ENCODE measurements around the gene ARHGAP29. TPM values are rescaled to one million over a fixed set of nuclear protein-coding genes. Genes with fewer than 3 reads are reported as not detected.
"Not testable (repeated sequence)": the region's sequence is repeated elsewhere in the genome, so short reads cannot be mapped to it uniquely, and the experiment has no call there.

The ARHGAP29 gene
- total and polyA plus RNA-seq, 3 experiments from 2014 or later: not detected

- no peak overlapping the region for H3K27ac Mint-ChIP-seq
- no peaks in the 10 kb centered on the region for H3K4me1 Mint-ChIP-seq
- Histone ChIP-seq H3K27ac (ENCODE audit: low read depth, low read length) (no peak overlapping the region), H3K36me3 (ENCODE audit: insufficient read depth, low read length) (no peaks in the 10 kb centered on the region), H3K27me3 (ENCODE audit: insufficient read depth, low read length, poor library complexity, severe bottlenecking) (no peaks in the 10 kb centered on the region), H3K4me1 (ENCODE audit: insufficient read depth, low read length) (no peaks in the 10 kb centered on the region), H3K4me3 (ENCODE audit: low read length) (no peak overlapping the region), H3K9me3 (ENCODE audit: low read length) (no peaks in the 10 kb centered on the region)
- no peak for DNase-seq
- peaks cover 4 to 24% of the 10 kb centered on the region in 2 donors for H3K27me3 Mint-ChIP-seq
- peaks cover 0 to 3% (median 2%) of the 10 kb centered on the region in 5 donors for H3K9me3 Mint-ChIP-seq
- H3K36me3 Mint-ChIP-seq: no peaks in the 10 kb centered on the region
- no peak overlapping the region for H3K4me3 Mint-ChIP-seq
- ChIA-PET POLR2A (no interaction called here), CTCF (no interaction called here)
Observed at GRCh38 chr1:94156096-94156625, 81.2 kb downstream of the ARHGAP29 start.

DNA sequence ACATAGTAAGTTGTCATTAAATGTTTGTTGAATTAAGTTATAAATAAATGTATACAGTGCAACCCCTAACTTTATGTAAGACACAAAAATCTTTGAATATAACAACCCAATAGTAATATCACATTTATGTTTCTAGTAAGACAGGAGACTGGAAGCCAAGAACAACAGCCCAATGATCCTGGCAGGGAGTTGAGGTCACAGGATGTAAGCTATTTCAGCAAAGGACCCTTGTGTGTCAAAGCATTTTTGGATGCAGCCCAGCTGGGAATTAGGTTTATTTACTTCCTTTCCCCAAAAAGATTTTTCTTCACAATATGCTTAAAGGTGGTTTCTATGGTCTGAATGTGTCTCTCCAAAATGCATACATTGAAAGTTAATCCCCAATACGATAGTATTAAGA, 82.4 kb downstream of the ARHGAP29 start:
- Histone ChIP-seq H3K4me1 (ENCODE audit: insufficient read depth, low read length) (no peaks in the 10 kb centered on the region), H3K27me3 (ENCODE audit: insufficient read depth, low read length, poor library complexity, severe bottlenecking) (no peaks in the 10 kb centered on the region), H3K4me3 (ENCODE audit: low read length) (no peak overlapping the region), H3K27ac (ENCODE audit: low read depth, low read length) (no peak overlapping the region), H3K36me3 (ENCODE audit: insufficient read depth, low read length) (no peaks in the 10 kb centered on the region), H3K9me3 (ENCODE audit: low read length) (no peaks in the 10 kb centered on the region)
- ChIA-PET POLR2A (no interaction called here), CTCF (no interaction called here)
- Mint-ChIP-seq H3K27me3 (peaks cover 4 to 15% of the 10 kb centered on the region in 2 donors), H3K36me3 (no peaks in the 10 kb centered on the region), H3K4me1 (no peaks in the 10 kb centered on the region), H3K4me3 (no peak overlapping the region), H3K9me3 (peaks cover 0 to 3% (median 0%) of the 10 kb centered on the region in 5 donors), H3K27ac (no peak overlapping the region)
- no peak for DNase-seq

- Mint-ChIP-seq H3K9me3 (peaks cover 0 to 3% (median 0%) of the 10 kb centered on the region in 5 donors), H3K36me3 (no peaks in the 10 kb centered on the region), H3K4me3 (no peak overlapping the region), H3K27ac (no peak overlapping the region), H3K4me1 (no peaks in the 10 kb centered on the region), H3K27me3 (peaks cover 4 to 15% of the 10 kb centered on the region in 2 donors)
- no peaks in the 10 kb centered on the region for H3K9me3 ChIP-seq (ENCODE audit: low read length)
- H3K27ac ChIP-seq (ENCODE audit: low read depth, low read length): no peak overlapping the region
- POLR2A ChIA-PET: no interaction called here
- no peaks in the 10 kb centered on the region for H3K4me1 ChIP-seq (ENCODE audit: insufficient read depth, low read length)
- no peak overlapping the region for H3K4me3 ChIP-seq (ENCODE audit: low read length)
- CTCF ChIA-PET: no interaction called here
- DNase-seq: no peak
- H3K36me3 ChIP-seq (ENCODE audit: insufficient read depth, low read length): no peaks in the 10 kb centered on the region
- H3K27me3 ChIP-seq (ENCODE audit: insufficient read depth, low read length, poor library complexity, severe bottlenecking): no peaks in the 10 kb centered on the region
Observed at GRCh38 chr1:94153133-94153532, 84.3 kb downstream of the ARHGAP29 start.

DNA sequence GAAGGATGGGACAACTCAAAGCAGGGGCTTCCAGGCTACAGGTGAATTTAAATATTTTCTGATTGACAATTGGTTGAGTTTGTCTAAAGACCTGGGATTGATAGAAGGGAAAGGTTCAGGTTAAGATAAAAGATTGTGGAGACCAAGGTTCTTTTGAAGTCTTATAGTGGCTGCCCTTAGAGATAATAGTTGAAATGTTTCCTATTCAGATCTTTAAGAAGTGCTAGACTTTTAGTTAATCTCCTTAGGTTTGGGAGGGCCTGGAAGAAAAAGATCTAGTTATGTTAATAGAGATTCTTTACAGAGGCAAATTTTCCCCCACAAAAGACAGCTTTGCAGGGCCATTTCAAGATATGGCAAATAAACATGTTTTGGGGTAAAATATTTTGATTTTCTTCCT, 88.2 kb downstream of the ARHGAP29 start:
- H3K4me1 Mint-ChIP-seq; H3K9me3 Mint-ChIP-seq; POLR2A ChIA-PET; DNase-seq; H3K4me1 ChIP-seq (ENCODE audit: insufficient read depth, low read length); H3K27ac ChIP-seq (ENCODE audit: low read depth, low read length); H3K27me3 ChIP-seq (ENCODE audit: insufficient read depth, low read length, poor library complexity, severe bottlenecking); H3K4me3 ChIP-seq (ENCODE audit: low read length); H3K36me3 Mint-ChIP-seq; H3K9me3 ChIP-seq (ENCODE audit: low read length); CTCF ChIA-PET; H3K4me3 Mint-ChIP-seq; H3K36me3 ChIP-seq (ENCODE audit: insufficient read depth, low read length); H3K27ac Mint-ChIP-seq: not testable (repeated sequence)
- H3K27me3 Mint-ChIP-seq: peaks cover 6 to 13% of the 10 kb centered on the region in 2 donors

DNA sequence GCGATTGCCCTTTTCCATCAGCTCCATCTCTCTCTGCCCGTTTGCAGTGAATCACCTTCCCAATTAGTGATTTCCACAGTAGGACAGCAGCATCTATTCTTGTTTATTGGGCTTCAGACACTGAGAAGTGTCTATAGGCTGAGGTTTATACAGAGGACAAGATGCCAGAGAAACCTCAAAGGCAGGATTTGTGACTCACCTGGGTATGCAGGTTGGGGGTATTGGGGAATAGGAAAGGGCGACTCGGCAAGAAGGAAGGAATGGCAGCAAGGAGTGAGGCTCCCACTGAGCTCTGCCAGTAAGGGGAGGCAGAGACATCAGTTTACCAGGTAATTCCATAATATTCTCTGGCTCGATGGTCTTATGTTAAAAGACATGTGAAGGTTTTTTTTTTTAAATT, 91.1 kb downstream of the ARHGAP29 start:
- Mint-ChIP-seq H3K36me3 (no peaks in the 10 kb centered on the region), H3K4me3 (no peak overlapping the region), H3K4me1 (no peaks in the 10 kb centered on the region), H3K27me3 (peaks cover 2 to 10% of the 10 kb centered on the region in 2 donors), H3K27ac (no peak overlapping the region), H3K9me3 (peaks cover 0 to 2% (median 0%) of the 10 kb centered on the region in 5 donors)
- CTCF ChIA-PET: no interaction called here
- H3K9me3 ChIP-seq (ENCODE audit: low read length): no peaks in the 10 kb centered on the region
- no peaks in the 10 kb centered on the region for H3K27me3 ChIP-seq (ENCODE audit: insufficient read depth, low read length, poor library complexity, severe bottlenecking)
- no peak for DNase-seq
- H3K4me1 ChIP-seq (ENCODE audit: insufficient read depth, low read length): no peaks in the 10 kb centered on the region
- no peaks in the 10 kb centered on the region for H3K36me3 ChIP-seq (ENCODE audit: insufficient read depth, low read length)
- no peak overlapping the region for H3K27ac ChIP-seq (ENCODE audit: low read depth, low read length)
- POLR2A ChIA-PET: no interaction called here
- no peak overlapping the region for H3K4me3 ChIP-seq (ENCODE audit: low read length)

GRCh38 chr1:94144836-94145235, 92.5 kb downstream of the ARHGAP29 start:
- ChIA-PET CTCF (no interaction called here), POLR2A (no interaction called here)
- H3K9me3 Mint-ChIP-seq: peaks cover 0 to 2% (median 0%) of the 10 kb centered on the region in 5 donors
- no peak for DNase-seq
- Histone ChIP-seq H3K4me1 (ENCODE audit: insufficient read depth, low read length) (no peaks in the 10 kb centered on the region), H3K9me3 (ENCODE audit: low read length) (no peaks in the 10 kb centered on the region), H3K27me3 (ENCODE audit: insufficient read depth, low read length, poor library complexity, severe bottlenecking) (no peaks in the 10 kb centered on the region), H3K36me3 (ENCODE audit: insufficient read depth, low read length) (no peaks in the 10 kb centered on the region), H3K4me3 (ENCODE audit: low read length) (no peak overlapping the region), H3K27ac (ENCODE audit: low read depth, low read length) (no peak overlapping the region)
- H3K4me1 Mint-ChIP-seq: no peaks in the 10 kb centered on the region
- peaks cover 2 to 10% of the 10 kb centered on the region in 2 donors for H3K27me3 Mint-ChIP-seq
- no peak overlapping the region for H3K27ac Mint-ChIP-seq
- H3K36me3 Mint-ChIP-seq: no peaks in the 10 kb centered on the region
- H3K4me3 Mint-ChIP-seq: no peak overlapping the region

DNA sequence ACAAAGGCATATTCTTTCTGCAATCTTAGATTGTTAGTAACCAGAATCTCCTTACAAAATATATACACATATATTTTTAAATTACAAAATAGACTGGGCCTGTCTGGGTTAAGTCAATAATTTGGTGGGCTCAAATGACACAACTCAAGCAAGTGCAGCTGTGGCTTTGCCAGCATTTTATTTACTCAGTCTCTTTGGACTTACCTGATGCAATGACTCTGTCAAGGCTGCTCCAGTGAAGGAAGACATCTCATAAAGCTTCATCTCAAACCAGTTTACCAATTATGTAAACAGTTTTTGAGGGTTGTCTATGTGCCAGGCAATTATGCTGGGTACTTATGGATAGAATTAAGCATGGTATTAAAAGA, 93.6 kb downstream of the ARHGAP29 start:
- Histone ChIP-seq H3K4me1 (ENCODE audit: insufficient read depth, low read length) (no peaks in the 10 kb centered on the region), H3K4me3 (ENCODE audit: low read length) (no peak overlapping the region), H3K9me3 (ENCODE audit: low read length) (no peaks in the 10 kb centered on the region), H3K27ac (ENCODE audit: low read depth, low read length) (no peak overlapping the region), H3K27me3 (ENCODE audit: insufficient read depth, low read length, poor library complexity, severe bottlenecking) (no peaks in the 10 kb centered on the region), H3K36me3 (ENCODE audit: insufficient read depth, low read length) (no peaks in the 10 kb centered on the region)
- no peak for DNase-seq
- H3K36me3 Mint-ChIP-seq: no peaks in the 10 kb centered on the region
- no peak overlapping the region for H3K4me3 Mint-ChIP-seq
- peaks cover 2 to 10% of the 10 kb centered on the region in 2 donors for H3K27me3 Mint-ChIP-seq
- H3K9me3 Mint-ChIP-seq: peaks cover 0 to 4% (median 2%) of the 10 kb centered on the region in 5 donors
- POLR2A ChIA-PET: no interaction called here
- CTCF ChIA-PET: no interaction called here
- H3K27ac Mint-ChIP-seq: no peak overlapping the region
- no peaks in the 10 kb centered on the region for H3K4me1 Mint-ChIP-seq

GRCh38 chr1:94143173-94143808, 94.1 kb downstream of the ARHGAP29 start:
- no peak overlapping the region for H3K27ac ChIP-seq (ENCODE audit: low read depth, low read length)
- ChIA-PET CTCF (no interaction called here), POLR2A (no interaction called here)
- Mint-ChIP-seq H3K4me1 (no peaks in the 10 kb centered on the region), H3K9me3 (peaks cover 0 to 6% (median 2%) of the 10 kb centered on the region in 5 donors), H3K4me3 (no peak overlapping the region), H3K27ac (no peak overlapping the region), H3K27me3 (peaks cover 2 to 10% of the 10 kb centered on the region in 2 donors), H3K36me3 (no peaks in the 10 kb centered on the region)
- no peaks in the 10 kb centered on the region for H3K36me3 ChIP-seq (ENCODE audit: insufficient read depth, low read length)
- H3K9me3 ChIP-seq (ENCODE audit: low read length): no peaks in the 10 kb centered on the region
- no peaks in the 10 kb centered on the region for H3K27me3 ChIP-seq (ENCODE audit: insufficient read depth, low read length, poor library complexity, severe bottlenecking)
- no peak for DNase-seq
- no peaks in the 10 kb centered on the region for H3K4me1 ChIP-seq (ENCODE audit: insufficient read depth, low read length)
- no peak overlapping the region for H3K4me3 ChIP-seq (ENCODE audit: low read length)

All from CD8-positive, alpha-beta memory T cell (primary cell).